Ovary (tissue), 3 donors: ENCODE measurements around the gene NAT8L.

Experiments used
- CTCF ChIP-seq, 3 donors: fragments of 450-650 bp in 2 of 3; fragments of 200-600 bp in 1 of 3; IDR thresholded peaks; one replicate each; pipeline versions ENCODE4 v1.5.1 to v1.8.0; 2016 to 2022; ENCODE audit warnings: antibody characterized with exemption in 3 of 3, mild to moderate bottlenecking in 1 of 3
- POLR2A ChIP-seq: fragments of 450-650 bp; IDR thresholded peaks from one replicate; pipeline ENCODE4 v1.6.1; 2017; ENCODE audit warnings: antibody characterized with exemption, mild to moderate bottlenecking, moderate library complexity
- donor health status: DM: no; HTN: no; CAD: no.

DNA sequence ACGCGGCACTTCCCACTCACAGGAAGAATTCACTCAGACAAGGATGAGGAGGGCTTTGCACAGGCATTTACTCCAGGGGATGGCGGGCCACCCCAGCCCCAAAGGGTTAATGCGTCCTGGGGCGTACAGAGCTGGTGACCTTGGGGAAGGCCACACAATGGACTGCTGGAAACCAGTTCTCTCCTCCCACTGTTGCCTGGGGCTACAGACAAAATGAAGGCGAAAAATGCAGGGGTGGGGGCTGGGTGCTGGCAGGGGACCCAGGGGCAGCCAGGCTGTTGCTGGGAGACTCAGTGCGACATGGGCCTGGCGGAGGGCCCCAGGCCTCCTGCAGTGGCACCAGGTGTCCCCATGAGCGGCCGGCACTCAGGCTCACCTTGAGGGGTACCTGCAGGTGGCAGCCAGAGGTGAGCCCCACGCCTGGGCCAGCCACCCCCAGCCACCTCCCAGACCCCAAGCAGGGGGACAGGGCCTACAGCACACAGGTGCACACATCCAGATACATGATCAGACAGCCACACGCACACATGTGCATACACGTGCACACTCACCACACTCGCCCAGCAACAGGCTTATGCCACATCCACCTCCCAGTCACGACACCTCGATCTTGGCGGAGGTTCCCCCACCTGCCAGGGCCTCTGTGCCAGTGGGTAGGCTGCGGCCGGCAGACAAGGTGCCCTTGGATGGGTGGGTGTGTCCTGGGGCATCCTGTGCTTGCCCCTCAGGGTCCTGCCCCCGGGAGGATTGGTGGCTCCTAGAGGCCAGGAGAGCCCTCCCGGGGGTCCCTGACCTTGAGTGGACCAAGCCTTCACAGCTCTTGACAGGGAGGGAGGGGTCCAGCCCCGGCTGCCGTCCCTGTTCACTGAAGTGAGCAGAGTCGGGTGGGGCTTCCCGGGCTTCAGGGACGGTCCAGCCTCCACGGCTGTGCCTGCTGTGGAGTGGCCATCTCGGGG lies 13.1 kb downstream of the NAT8L start:
- TF ChIP-seq CTCF (IDR thresholded peaks at IDR 0.05) (no peak), POLR2A (no peak)
